GM21825 (cell line): Measurements from ENCODE around the gene MICAL2.

ENCODE experiments used
- ATAC-seq: cut with Tn5 transposase; IDR thresholded peaks from one replicate; pipeline ENCODE4 v1.9.1; 2021; ENCODE audit warnings: mild to moderate bottlenecking, moderate library complexity; ENCODE audit not compliant: unreplicated experiment

MICAL2 gene

DNA sequence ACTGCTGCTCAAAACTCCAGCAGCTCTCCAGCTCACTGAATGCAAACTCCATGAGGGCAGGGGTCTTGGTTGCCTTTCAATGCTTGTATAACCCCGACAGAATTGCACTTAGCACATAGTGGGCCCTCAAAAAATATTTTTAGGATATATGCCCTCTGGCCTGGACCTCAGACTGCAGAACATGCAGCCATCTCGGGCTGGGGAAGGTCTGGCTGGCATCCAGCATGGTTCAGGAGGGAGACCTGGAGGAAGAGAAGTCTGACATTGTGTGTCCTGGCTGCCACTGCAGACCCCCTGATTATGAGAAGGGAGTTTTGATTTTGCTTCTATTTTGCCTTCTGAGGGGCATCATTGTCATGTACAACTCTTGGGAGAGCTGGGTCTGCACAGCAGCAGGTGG is 157.5 kb downstream of the MICAL2 start:
- ATAC-seq = no peak

DNA sequence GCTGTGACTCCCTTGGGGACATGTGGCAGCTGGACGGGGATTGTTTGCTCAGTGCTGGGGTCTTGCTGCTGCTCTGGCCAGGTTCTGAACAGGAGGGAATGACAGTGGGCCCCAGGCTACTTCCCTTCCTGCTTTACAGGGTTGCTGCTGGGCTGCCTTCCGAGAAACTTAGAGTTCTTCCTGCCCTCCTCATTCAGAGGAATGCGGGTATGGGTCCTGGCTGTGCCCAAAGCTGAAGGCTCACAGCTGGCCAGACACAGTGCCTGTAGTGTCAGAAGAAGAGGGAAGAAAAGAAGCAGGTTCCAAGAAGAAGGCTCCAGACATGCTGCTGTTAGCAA is 158.7 kb downstream of the MICAL2 start:
- no peak for ATAC-seq

DNA sequence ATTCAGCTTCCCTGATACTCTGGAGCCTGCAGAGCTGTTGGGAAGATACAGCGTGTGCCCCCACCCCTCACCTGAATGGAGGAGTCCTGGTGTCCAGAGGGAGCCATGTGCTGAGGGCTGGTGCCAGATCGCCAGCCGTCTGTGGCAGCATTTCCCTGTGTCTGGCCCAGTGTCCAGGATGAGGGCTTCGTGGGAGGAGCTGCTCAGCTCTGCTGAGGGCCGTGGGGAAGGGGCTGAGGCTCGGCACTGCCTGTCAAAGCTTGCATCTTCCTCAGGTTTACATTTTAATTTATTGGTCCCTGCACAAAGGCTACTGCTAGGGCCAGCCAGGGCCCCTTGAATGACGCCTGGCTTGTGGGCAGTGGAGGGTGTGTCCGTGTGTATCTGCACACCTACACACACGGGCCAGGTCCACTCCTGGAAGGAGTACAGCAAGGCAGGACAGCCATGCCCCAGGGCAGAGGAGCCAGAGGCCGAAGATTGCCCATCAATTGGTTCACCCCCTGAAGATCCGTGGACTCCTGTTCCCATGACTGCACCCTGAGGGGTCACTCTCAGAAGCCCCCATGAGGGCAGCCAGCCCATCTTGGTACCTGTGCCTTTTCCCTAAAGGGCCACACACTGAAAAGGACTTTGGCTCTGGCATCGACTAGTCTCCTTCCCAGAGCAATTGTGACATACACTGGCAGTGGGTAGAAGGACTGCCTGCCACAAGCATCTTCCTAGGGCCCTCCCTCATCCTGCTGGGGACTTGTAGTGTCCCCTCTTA is 159.2 kb downstream of the MICAL2 start:
- no peak for ATAC-seq

DNA sequence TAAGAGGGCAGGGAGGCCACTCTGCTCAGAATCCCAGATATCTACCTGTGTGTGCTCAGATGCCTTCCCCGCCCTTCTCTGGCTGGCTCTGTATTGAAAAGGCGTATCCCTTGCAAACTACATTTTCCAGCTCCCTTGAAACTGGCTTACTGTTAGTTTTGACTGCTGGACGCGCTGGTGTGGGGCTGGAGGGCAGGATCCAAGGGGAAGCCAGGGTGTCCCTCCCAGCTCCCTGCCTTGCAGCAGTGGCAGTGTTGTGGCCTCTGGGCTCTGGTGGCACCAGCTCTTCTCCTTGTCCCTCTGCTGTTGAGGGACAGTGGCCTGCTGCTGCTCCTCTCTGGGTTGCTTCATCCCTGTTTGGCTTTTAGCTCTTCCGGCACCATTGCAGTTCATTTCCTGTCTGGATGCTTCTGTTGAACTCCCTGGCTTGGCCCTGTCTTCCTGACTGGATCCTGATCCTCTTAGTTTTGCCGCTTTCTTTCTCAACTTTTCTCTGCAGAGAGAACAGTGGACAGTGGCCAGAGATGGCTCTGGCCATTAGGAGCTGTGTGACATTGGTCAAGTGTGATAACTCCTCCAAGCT is 159.9 kb downstream of the MICAL2 start:
- ATAC-seq = no peak

DNA sequence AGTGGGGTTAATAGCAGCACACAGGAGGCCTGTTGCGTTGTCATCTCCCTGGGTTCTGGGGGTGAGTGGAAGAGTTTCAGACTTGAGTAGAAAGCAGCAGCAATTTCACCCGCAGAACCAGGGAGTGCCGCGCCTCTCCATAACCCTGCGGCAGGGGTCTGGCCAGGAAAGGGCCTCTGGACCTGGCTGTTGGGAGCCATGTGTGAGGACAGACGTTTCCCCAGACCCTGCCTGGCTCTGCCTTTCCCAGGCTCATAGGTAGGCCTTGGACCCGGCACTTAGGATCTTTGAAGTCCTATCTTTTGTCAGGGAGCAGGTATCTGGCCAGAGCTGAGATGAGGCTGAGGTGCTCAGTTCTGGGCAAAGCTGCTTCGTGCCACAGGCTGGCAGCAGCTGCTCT is 160.4 kb downstream of the MICAL2 start:
- no peak for ATAC-seq

DNA sequence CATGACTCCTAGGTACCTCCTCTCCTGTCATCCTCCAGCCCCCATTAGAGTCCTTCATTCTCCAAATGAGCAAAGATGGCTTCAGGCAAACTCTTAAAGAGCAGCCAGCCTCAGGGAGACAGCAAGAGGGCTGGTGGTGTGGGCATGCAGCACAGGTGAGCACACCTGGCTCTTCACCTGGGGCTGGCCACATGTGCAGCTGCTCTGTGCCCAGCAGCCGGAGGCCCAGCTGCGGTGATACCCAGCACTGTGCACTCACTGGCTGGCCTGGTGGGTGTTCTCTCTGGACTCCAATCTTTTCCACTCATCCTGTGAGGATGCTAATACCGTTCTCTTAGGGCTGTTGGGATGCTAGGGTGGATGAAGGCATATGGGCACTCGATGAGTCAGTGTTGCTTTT is 160.9 kb downstream of the MICAL2 start:
- ATAC-seq = no peak

DNA sequence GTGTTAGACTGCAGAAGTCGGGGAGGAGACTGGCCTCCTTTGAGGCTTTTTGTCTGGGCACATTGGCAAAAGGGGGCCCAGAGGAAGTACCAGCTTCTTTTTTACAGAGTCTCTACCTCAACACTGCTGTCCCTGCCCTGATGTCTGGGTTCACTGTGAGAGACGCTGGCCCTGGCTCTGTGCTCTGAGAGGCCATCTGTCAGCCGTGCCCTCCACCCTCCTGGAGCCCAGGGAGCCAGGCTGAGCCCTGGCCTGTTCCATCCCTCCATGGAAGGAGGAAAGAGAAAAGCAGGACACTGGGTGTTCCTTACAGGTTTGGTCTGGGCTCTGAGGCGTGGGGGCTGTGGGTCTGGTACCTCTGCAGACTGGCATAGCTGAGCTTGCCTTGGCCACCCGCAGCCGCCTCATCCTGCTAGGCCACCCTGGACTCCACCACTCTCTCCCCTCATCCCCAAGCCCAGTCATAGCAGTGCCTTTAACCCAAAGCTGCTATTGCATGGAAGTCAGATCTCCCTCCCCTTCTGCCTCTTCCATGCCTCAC is 161.5 kb downstream of the MICAL2 start:
- ATAC-seq = no peak

DNA sequence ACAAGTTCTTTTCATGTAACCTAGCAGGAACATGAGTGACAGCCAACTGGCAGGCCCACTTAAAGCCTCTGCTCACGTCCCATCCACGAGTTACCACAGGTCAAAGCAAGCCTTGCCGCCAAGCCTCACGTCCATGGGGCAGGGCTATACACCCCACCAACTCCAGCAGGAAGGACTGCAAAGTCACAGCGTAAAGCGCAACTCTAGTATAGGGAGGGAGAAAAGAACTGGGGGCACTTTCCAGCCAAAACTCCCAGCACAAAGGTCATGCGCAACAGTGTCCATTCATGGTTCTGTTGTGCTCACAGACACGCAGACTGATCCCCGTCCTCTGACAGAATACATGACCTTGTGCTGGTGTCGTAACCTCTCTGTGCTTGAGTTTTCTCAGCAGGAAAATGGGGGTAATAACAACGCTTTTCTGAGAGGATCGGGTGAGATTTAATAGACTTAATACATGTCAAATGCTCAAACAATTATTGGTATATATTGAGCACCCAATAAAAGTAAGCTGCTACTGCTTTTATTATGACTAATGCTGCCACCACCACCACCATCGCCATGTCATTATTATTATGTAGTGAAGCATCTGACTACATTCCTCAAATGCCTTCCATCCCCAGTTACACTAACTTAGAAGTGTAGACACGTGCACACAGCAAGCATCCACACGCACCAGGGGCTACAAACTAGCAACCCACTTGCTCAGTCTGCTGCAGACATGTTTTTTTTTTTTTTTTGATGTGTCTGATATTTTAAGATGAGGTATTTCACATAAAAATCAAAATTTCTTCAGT is 162.6 kb downstream of the MICAL2 start:
- no peak for ATAC-seq

DNA sequence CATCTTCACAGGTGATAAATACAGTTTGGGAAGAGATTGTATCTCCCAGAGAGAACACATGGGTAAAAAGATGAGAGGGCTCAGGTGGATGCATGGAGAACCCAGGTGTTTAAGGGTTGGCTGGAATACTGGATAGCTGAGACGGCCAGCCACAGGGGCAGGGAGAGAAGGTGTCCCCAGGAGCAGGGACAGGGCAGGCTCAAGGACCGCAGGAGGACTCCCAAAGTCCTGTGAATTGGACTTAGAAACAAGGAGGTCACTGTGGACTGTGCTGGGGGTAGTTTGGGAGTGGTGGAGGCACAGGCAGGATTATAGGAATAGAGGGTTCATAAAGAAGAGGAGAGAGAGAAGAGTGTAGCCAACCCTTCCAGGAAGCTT is 163.2 kb downstream of the MICAL2 start:
- ATAC-seq = no peak

DNA sequence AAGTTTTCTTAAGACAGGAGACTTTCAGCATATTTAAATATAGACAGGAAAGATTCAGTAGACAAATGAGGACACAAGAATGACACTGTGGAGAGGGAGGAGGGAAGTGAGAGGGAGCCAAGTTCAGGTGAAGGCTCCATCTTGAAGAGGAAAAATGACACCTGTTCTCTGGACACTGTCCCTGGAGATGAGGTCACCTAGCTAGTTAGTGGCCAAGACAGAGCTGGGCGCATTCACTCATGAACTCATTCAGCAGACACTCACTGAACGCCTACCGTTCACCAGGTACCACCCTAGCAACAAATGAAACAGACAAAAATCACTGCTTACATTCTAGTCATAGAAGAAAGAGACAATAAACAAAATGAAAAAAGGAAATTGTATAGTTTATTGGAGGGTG is 163.7 kb downstream of the MICAL2 start:
- no peak for ATAC-seq

DNA sequence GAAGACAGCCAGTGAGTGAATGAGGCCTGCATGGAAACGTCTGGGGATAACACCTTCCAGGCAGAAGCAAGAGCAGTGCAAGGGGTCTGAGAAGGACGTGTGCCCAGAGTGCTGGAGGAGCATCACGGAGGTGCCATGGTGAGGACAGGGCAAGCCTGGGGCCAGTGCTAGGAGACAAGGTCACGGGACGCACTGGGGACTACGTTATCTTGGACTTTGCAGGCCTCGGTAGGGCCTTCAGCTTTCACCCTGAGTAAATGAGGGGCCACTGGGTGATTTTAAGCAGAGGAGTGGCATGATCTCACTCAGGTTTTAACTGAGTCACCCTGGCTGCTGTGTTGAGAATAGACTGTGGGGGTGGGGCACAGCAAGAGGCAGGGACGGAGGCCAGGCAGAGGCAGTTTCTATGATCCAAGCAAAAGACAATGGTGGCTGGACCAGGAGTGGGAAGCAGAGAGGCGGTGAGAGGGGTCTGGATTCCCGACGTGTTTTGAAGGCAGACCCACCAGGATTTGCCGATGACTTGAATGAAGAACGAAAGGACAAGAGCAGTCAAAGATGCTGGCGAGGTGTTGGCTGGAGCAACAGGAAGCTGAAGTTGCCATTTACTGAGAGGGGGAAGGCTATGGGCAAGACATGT is 164.3 kb downstream of the MICAL2 start:
- no peak for ATAC-seq

DNA sequence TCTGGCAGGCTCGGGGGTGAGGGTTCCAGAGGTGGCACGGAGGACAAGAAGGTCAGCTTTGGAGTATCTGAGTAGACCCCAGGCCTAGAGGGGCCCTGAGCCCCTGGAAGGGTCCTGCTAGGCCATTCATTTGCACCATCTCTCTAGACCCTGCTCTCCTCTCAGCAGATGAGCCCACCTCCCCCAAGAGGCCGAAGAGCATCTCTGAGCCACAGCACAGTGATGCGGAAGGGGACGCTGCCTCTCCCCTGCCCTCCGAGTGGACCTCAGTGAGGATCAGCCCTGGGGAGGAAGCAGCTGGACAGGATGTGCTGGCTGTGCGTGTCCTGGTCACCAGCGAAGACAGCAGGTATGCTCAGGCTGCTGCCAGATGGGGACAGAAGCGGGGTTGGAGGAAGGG is 165.4 kb downstream of the MICAL2 start:
- ATAC-seq = no peak

DNA sequence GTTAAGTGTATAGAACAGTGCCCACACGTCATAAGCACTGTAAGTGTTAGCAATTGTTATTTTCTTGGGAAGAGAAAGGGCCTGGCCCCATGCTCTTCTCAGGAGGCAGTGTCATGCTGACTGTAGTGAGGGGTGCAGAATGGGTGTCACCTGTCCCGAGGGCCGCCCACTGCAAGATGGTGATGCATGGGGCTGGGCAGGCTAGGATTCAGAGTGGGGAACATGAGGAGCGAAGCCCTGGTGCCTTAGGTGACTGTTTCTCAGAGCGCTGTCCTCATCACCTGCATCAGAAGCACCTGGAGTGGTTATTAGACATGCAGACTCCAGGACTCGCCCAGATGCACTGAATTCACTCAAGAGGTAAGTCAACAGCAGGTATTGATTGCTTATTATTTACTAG is 166.0 kb downstream of the MICAL2 start:
- no peak for ATAC-seq

DNA sequence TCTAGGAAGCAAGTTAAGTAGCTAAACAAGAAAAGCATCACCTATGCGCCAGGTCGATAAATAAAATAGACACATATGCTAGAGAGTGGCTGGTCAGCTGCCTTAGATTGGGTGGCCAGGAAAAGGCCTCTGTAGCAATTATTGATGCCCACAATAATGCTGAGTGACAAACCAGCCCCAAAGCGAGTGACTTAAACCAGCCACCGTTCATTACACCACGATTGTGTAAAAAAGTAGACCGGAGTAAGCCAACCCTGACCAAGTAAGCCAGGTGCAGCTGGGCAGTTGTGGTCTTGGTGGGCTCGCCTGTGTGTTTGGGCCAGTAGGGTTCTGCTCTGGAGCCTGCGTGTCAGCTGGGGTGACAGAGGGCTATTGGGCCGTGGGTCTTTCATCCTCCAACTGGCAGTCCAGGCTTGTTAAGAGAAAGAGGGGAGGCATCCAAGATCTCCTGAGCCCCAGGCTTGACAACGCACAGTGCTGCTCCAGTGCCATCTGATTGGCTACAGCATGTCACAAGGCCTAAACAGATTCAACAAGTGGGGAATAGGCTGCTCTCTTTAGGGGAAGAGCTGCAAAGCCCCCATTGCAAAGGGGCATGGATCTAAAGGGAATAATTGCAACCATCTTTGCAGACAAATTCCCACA is 166.6 kb downstream of the MICAL2 start:
- no peak for ATAC-seq

DNA sequence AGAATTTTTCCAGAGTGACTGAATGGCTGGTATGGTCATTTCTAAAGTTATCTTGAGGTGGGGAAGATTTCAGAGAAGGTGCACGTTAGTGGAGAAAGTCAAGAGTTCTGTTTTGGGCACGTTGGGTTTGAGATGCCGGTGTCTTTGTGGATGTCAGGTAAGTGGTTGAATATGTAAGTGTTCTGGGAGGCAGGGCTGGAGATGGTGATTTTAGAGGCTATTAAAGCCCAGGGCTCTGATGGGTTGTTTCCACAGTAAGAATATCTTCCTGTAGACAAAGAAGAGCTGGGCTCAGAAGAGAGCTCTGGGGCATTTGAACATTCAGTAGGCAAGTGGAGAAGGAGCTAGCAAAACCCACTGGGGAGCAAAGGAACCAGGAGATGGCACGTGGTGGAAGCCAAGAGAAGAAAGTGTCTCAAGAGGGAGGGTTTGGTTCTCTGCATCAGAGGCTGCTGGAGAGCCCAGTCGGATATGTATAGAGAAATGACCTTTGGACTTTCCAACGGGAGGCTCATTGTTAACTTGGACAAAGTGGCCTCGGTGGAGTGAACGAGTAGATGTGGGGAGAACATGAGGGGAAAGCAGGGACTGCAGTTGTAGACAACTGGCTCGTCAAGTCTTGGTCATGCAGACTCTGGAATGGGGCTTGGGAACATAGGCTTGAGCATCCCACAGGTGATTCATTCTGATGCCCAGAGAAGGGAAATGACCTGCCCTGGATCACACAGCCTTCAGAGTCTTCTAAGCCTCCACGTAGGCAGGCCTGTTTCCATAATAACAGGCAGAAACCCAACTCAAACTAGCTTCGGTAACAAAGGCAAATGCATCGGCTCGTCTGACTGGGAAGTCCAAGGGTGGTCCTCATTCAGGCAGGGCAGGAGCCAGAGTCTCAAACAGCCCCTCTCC is 168.6 kb downstream of the MICAL2 start:
- ATAC-seq = no peak

DNA sequence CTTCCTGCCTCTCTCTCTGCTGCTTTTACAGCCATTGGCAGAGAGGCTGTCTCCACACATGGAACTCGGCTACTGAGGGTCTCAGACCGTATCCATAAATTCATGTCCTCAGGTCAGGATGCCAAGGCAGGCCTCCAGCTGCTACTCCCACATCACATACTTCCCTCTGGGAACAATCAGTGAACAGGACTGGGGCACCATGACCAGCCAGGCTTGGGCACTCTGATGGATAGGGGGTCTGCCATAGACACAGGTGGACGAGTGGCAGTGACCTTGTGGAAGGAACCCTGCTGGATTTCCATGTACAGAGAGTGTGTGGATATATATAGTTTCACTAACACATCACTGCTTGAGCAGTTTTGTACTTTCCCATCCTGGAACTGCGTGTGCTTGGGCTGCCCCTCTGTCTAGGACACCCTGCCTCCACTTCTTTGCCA is 169.3 kb downstream of the MICAL2 start:
- no peak for ATAC-seq

DNA sequence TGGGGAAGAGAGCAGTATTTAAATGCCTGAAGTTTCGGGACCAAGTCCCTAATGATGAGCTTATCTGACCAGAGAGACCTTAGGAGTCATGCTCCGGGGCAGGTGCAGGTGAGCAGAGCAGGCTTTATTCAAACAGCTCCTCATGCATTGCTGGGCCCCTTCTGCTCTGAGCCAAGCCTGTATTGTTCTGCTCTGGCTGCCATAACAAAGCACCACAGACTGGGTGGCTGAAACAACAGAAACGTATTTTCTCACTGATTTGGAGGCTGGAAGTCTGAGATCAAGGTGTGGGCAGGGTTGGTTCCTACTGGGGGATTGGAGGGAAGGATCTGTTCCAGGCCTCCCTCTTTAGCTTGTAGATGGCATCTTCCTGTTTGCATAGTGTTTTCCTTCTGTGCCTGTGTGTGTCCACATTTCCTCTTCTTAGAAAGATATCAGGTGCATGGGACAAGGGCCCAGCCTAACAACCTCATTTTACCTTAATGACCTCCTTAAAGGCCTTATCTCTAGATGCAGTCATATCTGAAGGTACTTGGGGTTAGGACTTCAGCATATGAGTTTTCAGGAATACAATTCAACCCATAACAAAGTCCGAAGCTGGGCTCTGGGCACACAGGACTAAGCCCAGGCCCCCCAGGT is 169.9 kb downstream of the MICAL2 start:
- no peak for ATAC-seq

DNA sequence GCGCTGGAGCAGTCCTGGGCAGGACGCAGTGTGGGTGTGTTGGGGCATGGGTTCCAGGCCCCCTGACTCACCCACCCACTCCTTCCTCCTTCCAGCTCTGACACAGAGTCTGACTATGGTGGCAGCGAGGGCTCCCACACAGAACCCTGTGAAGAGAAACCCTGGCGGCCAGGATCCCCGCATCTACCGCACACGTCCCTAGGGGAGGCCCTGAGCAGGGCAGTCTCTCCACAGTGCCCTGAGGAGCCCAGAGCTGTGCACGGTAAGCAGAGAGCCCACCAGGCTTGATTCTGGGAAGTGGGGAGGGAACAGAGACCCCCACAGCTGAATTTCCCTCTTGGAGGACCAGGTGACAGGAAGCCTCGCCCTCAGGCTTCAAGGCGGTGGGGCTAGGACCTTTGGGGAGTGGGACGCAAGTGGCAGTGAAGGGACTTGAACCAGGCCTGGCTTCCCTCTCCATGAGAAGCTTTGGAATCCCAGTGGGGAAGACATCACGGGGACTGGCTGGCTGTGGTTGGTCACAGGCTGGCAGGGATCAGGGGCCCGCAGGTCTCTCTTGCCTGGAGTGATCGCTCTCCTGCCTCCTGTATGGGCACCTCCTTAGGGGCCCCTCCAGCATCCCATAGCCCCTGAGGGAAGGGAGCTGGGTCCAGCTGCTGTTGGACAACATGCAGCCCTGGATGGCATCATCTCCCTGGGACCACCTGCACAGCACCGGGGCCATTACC is 170.6 kb downstream of the MICAL2 start:
- ATAC-seq = no peak
